ENCODE results near the gene CAPN13. TPM values are rescaled to one million over a fixed set of nuclear protein-coding genes. Genes with fewer than 3 reads are reported as not detected.

Gene CAPN13
- total and polyA plus RNA-seq, 2 donors (not counting 3 experiments of a cell fraction or from before 2014, with no cell fraction given): not detected

- Histone ChIP-seq H3K9me3 (replicated peaks; ENCODE audit: control insufficient read depth, insufficient read depth, low read length) (no peaks in the 10 kb centered on the region), H3K9me1 (replicated peaks; ENCODE audit: control insufficient read depth, extremely low read depth, insufficient read depth, low read length) (no peaks in the 10 kb centered on the region), H3K9ac (replicated peaks; ENCODE audit: extremely low read depth, insufficient read depth, low read length) (no peak overlapping the region), H3K4me2 (ENCODE audit: insufficient read depth, low read length) (no peak overlapping the region), H3K27me3 (ENCODE audit: control insufficient read depth in 2 of 2, insufficient read depth in 2 of 2, low read length in 2 of 2) (no peaks in the 10 kb centered on the region), H2AFZ (ENCODE audit: low read depth, low read length) (no peak overlapping the region), H3K4me3 (replicated peaks in 1 of 3; ENCODE audit: insufficient read depth in 1 of 3, low read depth in 1 of 3, low read length in 3 of 3) (no peak overlapping the region), H3K27ac (ENCODE audit: insufficient read depth, low read depth, low read length) (no peak overlapping the region), H3K79me2 (ENCODE audit: control insufficient read depth, insufficient read depth, low read length) (no peaks in the 10 kb centered on the region), H3K36me3 (ENCODE audit: control insufficient read depth in 2 of 2, extremely low read depth in 1 of 2, insufficient read depth in 2 of 2, low read length in 2 of 2) (no peaks in the 10 kb centered on the region), H3K4me1 (ENCODE audit: control insufficient read depth, extremely low read depth, insufficient read depth, low read length) (no peaks in the 10 kb centered on the region), H4K20me1 (replicated peaks; ENCODE audit: control insufficient read depth, extremely low read depth, insufficient read depth, low read length) (no peaks in the 10 kb centered on the region)
- ChIA-PET POLR2A (no interaction called here), CTCF (no interaction called here)
- no TSS peak for BruUV-seq (replicated peaks)
- FAIRE-seq: no peak
- intact Hi-C loops (cut with micrococcal nuclease) (no loop called here), dilution Hi-C loops (cut with MboI; ENCODE audit: extremely low pct_ligation_motif_present, low sequenced_read_pairs) (no loop called here)
- TF ChIP-seq MYC (IDR thresholded peaks at IDR 0.05; ENCODE audit: low read depth, low read length): no peak
- TF ChIP-seq FOS (IDR thresholded peaks at IDR 0.05; ENCODE audit: borderline replicate concordance, insufficient read depth, low read length): no peak
- no peak for DNase-seq (ENCODE audit: low read depth, low spot score)
Observed at GRCh38 chr2:30770816-30771576, 36.2 kb downstream of the CAPN13 start.

DNA sequence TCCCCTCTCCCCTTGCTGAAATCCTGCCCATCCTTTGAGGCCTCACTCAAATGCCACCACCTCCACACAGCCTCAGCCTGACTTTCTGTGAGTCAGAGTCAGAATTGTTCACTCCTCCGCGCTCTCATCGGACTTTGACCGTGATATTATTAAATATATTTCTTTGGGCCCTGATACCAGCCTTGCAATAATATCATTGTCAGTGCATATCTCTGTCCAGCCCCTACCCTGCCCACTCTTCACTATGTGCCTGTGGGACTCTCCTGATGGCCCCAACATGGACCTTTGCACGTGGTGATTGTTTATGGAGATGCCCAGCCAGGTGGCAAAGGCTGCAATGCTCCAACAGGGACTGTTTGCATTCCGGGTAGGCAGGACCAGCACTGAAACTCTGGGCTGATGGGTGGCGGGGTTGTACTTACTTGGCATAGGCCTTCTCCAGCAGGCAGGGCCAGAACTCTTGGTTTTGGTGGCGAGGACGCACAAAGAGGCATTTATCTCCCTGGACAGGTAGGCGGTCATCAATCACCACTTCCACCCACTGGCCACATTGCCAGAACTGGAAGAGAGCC, 37.3 kb downstream of the CAPN13 start:
- Histone ChIP-seq H3K9ac (replicated peaks; ENCODE audit: extremely low read depth, insufficient read depth, low read length) (no peak overlapping the region), H4K20me1 (replicated peaks; ENCODE audit: control insufficient read depth, extremely low read depth, insufficient read depth, low read length) (no peaks in the 10 kb centered on the region), H2AFZ (ENCODE audit: low read depth, low read length) (no peak overlapping the region), H3K4me1 (ENCODE audit: control insufficient read depth, extremely low read depth, insufficient read depth, low read length) (no peaks in the 10 kb centered on the region), H3K4me3 (replicated peaks in 1 of 3; ENCODE audit: insufficient read depth in 1 of 3, low read depth in 1 of 3, low read length in 3 of 3) (no peak overlapping the region), H3K9me3 (replicated peaks; ENCODE audit: control insufficient read depth, insufficient read depth, low read length) (no peaks in the 10 kb centered on the region), H3K4me2 (ENCODE audit: insufficient read depth, low read length) (no peak overlapping the region), H3K27me3 (ENCODE audit: control insufficient read depth in 2 of 2, insufficient read depth in 2 of 2, low read length in 2 of 2) (no peaks in the 10 kb centered on the region), H3K36me3 (ENCODE audit: control insufficient read depth in 2 of 2, extremely low read depth in 1 of 2, insufficient read depth in 2 of 2, low read length in 2 of 2) (no peaks in the 10 kb centered on the region), H3K79me2 (ENCODE audit: control insufficient read depth, insufficient read depth, low read length) (no peaks in the 10 kb centered on the region), H3K9me1 (replicated peaks; ENCODE audit: control insufficient read depth, extremely low read depth, insufficient read depth, low read length) (no peaks in the 10 kb centered on the region), H3K27ac (ENCODE audit: insufficient read depth, low read depth, low read length) (no peak overlapping the region)
- POLR2A ChIA-PET: no interaction called here
- CTCF ChIA-PET: no interaction called here
- dilution Hi-C loops (cut with MboI; ENCODE audit: extremely low pct_ligation_motif_present, low sequenced_read_pairs) (no loop called here), intact Hi-C loops (cut with micrococcal nuclease) (no loop called here)
- TF ChIP-seq POLR2A (IDR thresholded peaks at IDR 0.05; ENCODE audit: low read depth, low read length): no peak
- TF ChIP-seq, protein P1, sequence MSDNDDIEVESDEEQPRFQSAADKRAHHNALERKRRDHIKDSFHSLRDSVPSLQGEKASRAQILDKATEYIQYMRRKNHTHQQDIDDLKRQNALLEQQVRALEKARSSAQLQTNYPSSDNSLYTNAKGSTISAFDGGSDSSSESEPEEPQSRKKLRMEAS (IDR thresholded peaks at IDR 0.05; ENCODE audit: insufficient read depth, insufficient read length): no peak
- no peak for TF ChIP-seq EZH2 (IDR thresholded peaks at IDR 0.05; ENCODE audit: borderline replicate concordance, low read depth, low read length, severe bottlenecking)
- no peak for TF ChIP-seq GATA2 (IDR thresholded peaks at IDR 0.05; ENCODE audit: insufficient read depth, insufficient read length, low read depth, low read length)
- TF ChIP-seq, protein P2, sequence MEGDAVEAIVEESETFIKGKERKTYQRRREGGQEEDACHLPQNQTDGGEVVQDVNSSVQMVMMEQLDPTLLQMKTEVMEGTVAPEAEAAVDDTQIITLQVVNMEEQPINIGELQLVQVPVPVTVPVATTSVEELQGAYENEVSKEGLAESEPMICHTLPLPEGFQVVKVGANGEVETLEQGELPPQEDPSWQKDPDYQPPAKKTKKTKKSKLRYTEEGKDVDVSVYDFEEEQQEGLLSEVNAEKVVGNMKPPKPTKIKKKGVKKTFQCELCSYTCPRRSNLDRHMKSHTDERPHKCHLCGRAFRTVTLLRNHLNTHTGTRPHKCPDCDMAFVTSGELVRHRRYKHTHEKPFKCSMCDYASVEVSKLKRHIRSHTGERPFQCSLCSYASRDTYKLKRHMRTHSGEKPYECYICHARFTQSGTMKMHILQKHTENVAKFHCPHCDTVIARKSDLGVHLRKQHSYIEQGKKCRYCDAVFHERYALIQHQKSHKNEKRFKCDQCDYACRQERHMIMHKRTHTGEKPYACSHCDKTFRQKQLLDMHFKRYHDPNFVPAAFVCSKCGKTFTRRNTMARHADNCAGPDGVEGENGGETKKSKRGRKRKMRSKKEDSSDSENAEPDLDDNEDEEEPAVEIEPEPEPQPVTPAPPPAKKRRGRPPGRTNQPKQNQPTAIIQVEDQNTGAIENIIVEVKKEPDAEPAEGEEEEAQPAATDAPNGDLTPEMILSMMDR (IDR thresholded peaks at IDR 0.05; ENCODE audit: extremely low read depth in 1 of 2, insufficient read depth in 1 of 2, low read depth in 1 of 2, low read length in 2 of 2): no peak
- TF ChIP-seq POLR2AphosphoS5 (IDR thresholded peaks at IDR 0.05; ENCODE audit: insufficient read depth, low read depth, low read length): no peak
- no peak for TF ChIP-seq JUN (IDR thresholded peaks at IDR 0.05; ENCODE audit: borderline replicate concordance, insufficient read depth, insufficient read length, low read depth)
- TF ChIP-seq FOS (IDR thresholded peaks at IDR 0.05; ENCODE audit: borderline replicate concordance, insufficient read depth, low read length): no peak
- no peak for TF ChIP-seq MYC (IDR thresholded peaks at IDR 0.05; ENCODE audit: low read depth, low read length)
- FAIRE-seq: no peak
- BruUV-seq (replicated peaks): no TSS peak
- DNase-seq (ENCODE audit: low read depth, low spot score): no peak

Data from endothelial cell of umbilical vein (primary cell).